Nephron progenitor cell (in vitro differentiated cells): ENCODE results near the gene SMC1B.

Source experiments
- DNase-seq: peaks from one replicate; pipeline ENCODE4 v3.0.0; 2021
- H3K27ac Mint-ChIP-seq: 2 replicates; pipeline ENCODE4 v1.8.0; 2021; ENCODE audit warnings: mild to moderate bottlenecking, moderate library complexity, mixed read lengths
- H3K27me3 Mint-ChIP-seq: 2 replicates; pipeline ENCODE4 v1.8.0; 2021; ENCODE audit warnings: mild to moderate bottlenecking, low read depth, mixed read lengths; ENCODE audit not compliant: poor library complexity
- H3K36me3 Mint-ChIP-seq: 2 replicates; pipeline ENCODE4 v1.8.0; 2021; ENCODE audit warnings: low read depth, mixed read lengths
- H3K4me1 Mint-ChIP-seq: 2 replicates; pipeline ENCODE4 v1.8.0; 2021; ENCODE audit warnings: mixed read lengths
- H3K4me3 Mint-ChIP-seq: 2 replicates; pipeline ENCODE4 v1.8.0; 2021; ENCODE audit warnings: mild to moderate bottlenecking, moderate library complexity, mixed read lengths
- H3K9me3 Mint-ChIP-seq: 2 replicates; pipeline ENCODE4 v1.8.0; 2021; ENCODE audit warnings: mild to moderate bottlenecking, moderate library complexity, mixed read lengths
- TF ChIP-seq, protein P1 (sequence below): fragments of 200-600 bp; sonication (generic); IDR thresholded peaks from 2 replicates; pipeline ENCODE4 v1.5.0; 2021; ENCODE audit warnings: antibody characterized with exemption

The SMC1B gene

DNA sequence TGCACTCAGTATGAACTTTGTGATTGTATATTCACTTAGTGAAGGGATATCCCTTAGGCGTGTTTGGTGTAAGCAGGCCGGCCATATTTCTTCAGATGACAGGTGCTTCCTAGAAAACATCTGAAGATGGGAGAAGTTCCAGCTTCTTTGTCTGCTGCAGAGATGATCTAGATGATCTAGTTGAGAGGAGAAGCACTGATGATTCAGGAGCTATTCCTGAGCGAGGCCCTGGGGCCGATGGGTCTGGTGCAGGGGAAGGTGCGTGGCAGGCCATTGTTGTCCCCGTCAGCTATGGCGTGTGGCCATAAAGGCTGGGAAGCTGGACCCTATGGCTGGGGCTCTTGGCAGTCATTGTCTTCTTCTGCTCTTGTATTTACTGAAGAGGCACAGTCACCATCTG lies 89.7 kb downstream of the SMC1B start:
- no peaks in the 10 kb centered on the region for H3K9me3 Mint-ChIP-seq
- H3K4me3 Mint-ChIP-seq, result no peak overlapping the region
- peaks cover 41% of the 10 kb centered on the region for H3K36me3 Mint-ChIP-seq
- no peaks in the 10 kb centered on the region for H3K27me3 Mint-ChIP-seq
- no peak overlapping the region for H3K27ac Mint-ChIP-seq
- no peak for DNase-seq
- H3K4me1 Mint-ChIP-seq, result peaks cover 15% of the 10 kb centered on the region
- TF ChIP-seq, protein P1, sequence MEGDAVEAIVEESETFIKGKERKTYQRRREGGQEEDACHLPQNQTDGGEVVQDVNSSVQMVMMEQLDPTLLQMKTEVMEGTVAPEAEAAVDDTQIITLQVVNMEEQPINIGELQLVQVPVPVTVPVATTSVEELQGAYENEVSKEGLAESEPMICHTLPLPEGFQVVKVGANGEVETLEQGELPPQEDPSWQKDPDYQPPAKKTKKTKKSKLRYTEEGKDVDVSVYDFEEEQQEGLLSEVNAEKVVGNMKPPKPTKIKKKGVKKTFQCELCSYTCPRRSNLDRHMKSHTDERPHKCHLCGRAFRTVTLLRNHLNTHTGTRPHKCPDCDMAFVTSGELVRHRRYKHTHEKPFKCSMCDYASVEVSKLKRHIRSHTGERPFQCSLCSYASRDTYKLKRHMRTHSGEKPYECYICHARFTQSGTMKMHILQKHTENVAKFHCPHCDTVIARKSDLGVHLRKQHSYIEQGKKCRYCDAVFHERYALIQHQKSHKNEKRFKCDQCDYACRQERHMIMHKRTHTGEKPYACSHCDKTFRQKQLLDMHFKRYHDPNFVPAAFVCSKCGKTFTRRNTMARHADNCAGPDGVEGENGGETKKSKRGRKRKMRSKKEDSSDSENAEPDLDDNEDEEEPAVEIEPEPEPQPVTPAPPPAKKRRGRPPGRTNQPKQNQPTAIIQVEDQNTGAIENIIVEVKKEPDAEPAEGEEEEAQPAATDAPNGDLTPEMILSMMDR, result no peak

DNA sequence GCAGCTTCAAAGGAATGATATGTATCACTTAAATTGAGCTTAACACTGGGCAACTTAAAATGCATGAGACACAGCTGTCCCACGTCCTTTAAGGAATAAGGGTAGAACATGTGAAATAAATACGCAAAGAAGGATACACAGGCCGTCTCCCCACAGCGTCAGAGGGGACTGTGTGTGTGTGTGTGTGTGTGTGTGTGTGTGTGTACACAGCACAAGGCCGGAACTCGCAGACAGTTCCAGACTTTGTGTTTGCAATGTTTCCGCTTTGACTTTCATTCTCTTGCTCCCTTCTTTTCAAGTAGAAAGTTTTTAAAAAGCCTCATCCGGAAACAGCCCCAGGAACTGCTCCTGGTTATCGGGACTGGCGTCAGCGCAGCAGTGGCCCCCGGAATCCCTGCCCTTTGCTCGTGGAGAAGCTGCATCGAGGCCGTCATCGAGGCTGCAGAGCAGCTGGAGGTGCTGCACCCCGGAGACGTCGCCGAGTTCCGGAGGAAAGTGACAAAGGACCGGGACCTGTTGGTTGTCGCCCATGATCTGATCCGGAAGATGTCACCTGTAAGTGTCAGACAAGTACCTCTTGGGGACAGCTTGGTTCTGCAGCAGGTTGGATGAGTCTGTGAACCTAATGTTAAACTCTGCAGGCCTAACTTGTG lies 90.4 kb downstream of the SMC1B start:
- Mint-ChIP-seq H3K27me3 (no peaks in the 10 kb centered on the region), H3K9me3 (no peaks in the 10 kb centered on the region), H3K36me3 (peaks cover 40% of the 10 kb centered on the region), H3K4me3 (no peak overlapping the region), H3K27ac (no peak overlapping the region), H3K4me1 (peaks cover 22% of the 10 kb centered on the region)
- TF ChIP-seq, protein P1, result no peak
- no peak for DNase-seq

DNA sequence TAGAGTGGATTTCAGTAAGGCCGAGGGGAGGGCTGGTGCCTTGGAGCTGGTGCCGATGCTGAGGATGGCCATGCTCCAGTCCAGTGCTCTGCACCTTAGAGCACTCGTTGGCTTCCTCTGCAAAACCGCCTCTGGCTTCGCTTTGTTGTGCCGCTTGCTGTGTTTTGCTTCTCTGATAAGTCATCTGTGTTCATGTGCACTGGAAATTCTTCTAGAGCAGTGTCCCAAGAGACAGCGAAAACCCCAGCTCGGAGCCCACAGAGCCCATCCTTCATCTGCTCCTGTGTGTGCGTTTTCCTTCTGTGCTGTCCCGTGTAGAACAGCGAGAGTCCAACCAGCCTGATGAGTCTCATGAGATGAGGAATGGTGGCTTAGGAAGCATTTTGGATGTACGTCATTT lies 91.6 kb downstream of the SMC1B start:
- Mint-ChIP-seq H3K27me3 (no peaks in the 10 kb centered on the region), H3K4me3 (no peak overlapping the region), H3K9me3 (no peaks in the 10 kb centered on the region), H3K36me3 (peaks cover 32% of the 10 kb centered on the region), H3K4me1 (peaks cover 28% of the 10 kb centered on the region), H3K27ac (no peak overlapping the region)
- TF ChIP-seq, protein P1, result no peak
- DNase-seq, result no peak

DNA sequence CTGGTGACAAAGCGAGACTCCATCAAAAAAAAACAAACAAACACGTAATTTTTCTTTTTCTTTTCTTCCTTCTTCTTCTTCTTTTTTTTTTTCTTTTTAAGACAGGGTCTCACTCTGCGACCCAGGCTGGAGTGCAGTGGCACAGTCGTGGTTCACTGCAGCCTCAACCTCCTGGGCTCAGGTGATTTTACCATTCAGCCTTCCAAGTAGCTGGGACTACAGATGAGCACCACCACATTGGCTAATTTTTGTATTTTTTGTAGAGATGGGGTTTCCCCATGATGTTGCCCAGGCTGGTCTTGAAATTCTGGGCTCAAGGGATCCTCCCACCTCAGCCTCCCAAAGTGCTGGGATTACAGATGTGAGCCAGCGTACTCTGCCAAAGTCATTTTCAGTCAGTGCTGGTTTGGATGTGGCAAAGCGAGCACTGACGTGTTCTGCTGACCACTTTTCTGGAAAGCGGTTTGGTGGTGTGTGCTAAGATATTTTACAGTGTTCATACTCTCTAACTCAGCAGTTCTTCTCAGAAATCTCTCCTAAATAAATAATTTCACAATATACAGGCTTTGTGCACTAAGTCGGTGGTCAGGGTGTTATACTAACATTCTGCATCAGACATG lies 92.9 kb downstream of the SMC1B start:
- no peak overlapping the region for H3K4me3 Mint-ChIP-seq
- H3K36me3 Mint-ChIP-seq, result peaks cover 28% of the 10 kb centered on the region
- no peaks in the 10 kb centered on the region for H3K27me3 Mint-ChIP-seq
- H3K9me3 Mint-ChIP-seq, result no peaks in the 10 kb centered on the region
- H3K4me1 Mint-ChIP-seq, result peaks cover 28% of the 10 kb centered on the region
- no peak overlapping the region for H3K27ac Mint-ChIP-seq
- no peak for DNase-seq
- TF ChIP-seq, protein P1, result no peak

DNA sequence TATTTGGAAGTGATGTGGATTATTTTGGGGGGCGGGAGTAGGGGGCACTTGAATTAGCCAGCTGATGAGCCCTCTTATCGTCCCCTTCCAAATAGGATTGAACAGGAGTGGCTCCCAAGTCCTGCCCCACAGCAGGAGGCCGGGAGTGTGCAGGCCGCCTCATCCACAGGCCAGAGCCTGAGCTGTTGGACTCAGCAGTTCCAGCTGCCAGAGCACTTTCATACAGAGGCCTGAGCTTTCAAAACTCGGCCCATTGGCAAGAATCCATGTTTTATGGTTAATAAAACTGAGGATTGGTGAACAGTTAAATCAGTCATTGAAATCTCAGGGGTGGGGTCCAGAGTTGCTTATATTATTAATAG lies 94.1 kb downstream of the SMC1B start:
- Mint-ChIP-seq H3K27me3 (peaks cover 4% of the 10 kb centered on the region), H3K4me1 (peaks cover 28% of the 10 kb centered on the region)
- TF ChIP-seq, protein P1, result no peak

More for the DNA sequence above, 94.1 kb downstream of the SMC1B start:
- H3K9me3 Mint-ChIP-seq, result no peaks in the 10 kb centered on the region
- DNase-seq, result no peak
- H3K36me3 Mint-ChIP-seq, result peaks cover 21% of the 10 kb centered on the region
- H3K4me3 Mint-ChIP-seq, result no peak overlapping the region
- no peak overlapping the region for H3K27ac Mint-ChIP-seq
